GM12873 (cell line): ENCODE results near the gene NADK.

Source experiments
- CTCF ChIP-seq: IDR thresholded peaks from 2 replicates; pipeline ENCODE4 v1.5.1; 2012; ENCODE audit warnings: low read depth, mild to moderate bottlenecking, moderate library complexity, low read length, control low read depth; ENCODE audit not compliant: insufficient read depth; ENCODE audit errors: missing control alignments

NADK gene

GRCh38 chr1:1775327-1776226 is 2.7 kb downstream of the NADK start:
- TF ChIP-seq CTCF: peak; percentile 22

- TF ChIP-seq CTCF: no peak
Measured at GRCh38 chr1:1773874-1774273, 4.4 kb downstream of the NADK start.

GRCh38 chr1:1771096-1771495 is 7.2 kb downstream of the NADK start:
- TF ChIP-seq CTCF: no peak

- TF ChIP-seq CTCF: no peak
Measured at GRCh38 chr1:1770102-1770501, 8.2 kb downstream of the NADK start.

- no peak for TF ChIP-seq CTCF
Measured at GRCh38 chr1:1768249-1768992, 9.8 kb downstream of the NADK start.

- TF ChIP-seq CTCF: no peak
Measured at GRCh38 chr1:1764876-1765470, 13.3 kb downstream of the NADK start.
